IMR-90 (cell line): ENCODE measurements around the gene CLDN22. TPM values are rescaled to one million over a fixed set of nuclear protein-coding genes. Genes with fewer than 3 reads are reported as not detected.

Experiments used
- ATAC-seq: fragments of 200-7000 bp; cut with Tn5 transposase; 2 replicates; pipeline ENCODE4 v1.9.1; 2020; ENCODE audit warnings: low read depth, mild to moderate bottlenecking, moderate library complexity
- BruUV-seq: library from RNA; stranded (reverse); fragments of 400-500 nt; replicated peaks from 2 replicates; lab custom pipeline; 2021; lab: Mats Ljungman, UMichigan
- CTCF ChIA-PET: fragments of 300-600 bp; formaldehyde crosslinking; extraction: SDS; loops from one replicate; lab custom pipeline; 2021; ENCODE audit warnings: antibody characterized with exemption; lab: Yijun Ruan, JAX
- POLR2A ChIA-PET: fragments of 300-600 bp; sonication (Branson Sonifier 250); formaldehyde crosslinking; loops from one replicate; lab custom pipeline; 2022; ENCODE audit warnings: antibody characterized with exemption; ENCODE audit not compliant: unreplicated experiment; lab: Charles Lee
- DNase-seq: peaks from one replicate; pipeline ENCODE4 v3.0.0; 2013
- H2AFZ ChIP-seq: replicated peaks from 2 replicates; pipeline ENCODE3; 2013; ENCODE audit warnings: low read length, mild to moderate bottlenecking; ENCODE audit not compliant: poor library complexity
- H2AK5ac ChIP-seq: 2 replicates; pipeline ENCODE4 v1.6.1; 2013; ENCODE audit warnings: low read depth, low read length, inconsistent platforms
- H2AK9ac ChIP-seq: replicated peaks from 2 replicates; pipeline ENCODE3; 2013; ENCODE audit warnings: mild to moderate bottlenecking, low read depth, low read length, moderate library complexity; ENCODE audit not compliant: poor library complexity
- H2BK120ac ChIP-seq: 2 replicates; pipeline ENCODE4 v1.6.1; 2013; ENCODE audit warnings: low read depth, low read length, inconsistent platforms
- H2BK15ac ChIP-seq: 3 replicates; pipeline ENCODE4 v1.6.1; 2013; ENCODE audit warnings: low read depth, low read length, inconsistent platforms
- H2BK20ac ChIP-seq: 2 replicates; pipeline ENCODE4 v1.6.1; 2013; ENCODE audit warnings: low read depth, mild to moderate bottlenecking, inconsistent platforms, low read length, moderate library complexity
- H2BK5ac ChIP-seq: 2 replicates; pipeline ENCODE4 v1.6.1; 2013; ENCODE audit warnings: mild to moderate bottlenecking, low read depth, low read length, inconsistent platforms; ENCODE audit not compliant: poor library complexity, severe bottlenecking
- H3K14ac ChIP-seq: replicated peaks from 2 replicates; pipeline ENCODE4 v1.6.1; 2013; ENCODE audit warnings: low read depth, low read length, inconsistent platforms
- H3K18ac ChIP-seq: 2 replicates; pipeline ENCODE4 v1.6.1; 2013; ENCODE audit warnings: low read depth, low read length, control low read depth
- H3K23ac ChIP-seq: 2 replicates; pipeline ENCODE4 v1.6.1; 2013; ENCODE audit warnings: low read depth, low read length, inconsistent platforms
- H3K27ac ChIP-seq: 2 replicates; pipeline ENCODE4 v1.5.1; 2013; ENCODE audit warnings: mild to moderate bottlenecking, control low read depth, low read length; ENCODE audit not compliant: insufficient read depth
- H3K27me3 ChIP-seq: 2 replicates; pipeline ENCODE4 v1.6.1; 2013; ENCODE audit warnings: low read length; ENCODE audit not compliant: control insufficient read depth, insufficient read depth
- H3K36me3 ChIP-seq: 2 replicates; pipeline ENCODE4 v1.6.1; 2013; ENCODE audit warnings: low read length, mixed read lengths; ENCODE audit not compliant: control insufficient read depth, insufficient read depth
- H3K4ac ChIP-seq: 2 replicates; pipeline ENCODE4 v1.6.1; 2013; ENCODE audit warnings: low read depth, low read length, inconsistent platforms
- H3K4me1 ChIP-seq: 2 replicates; pipeline ENCODE4 v1.6.1; 2013; ENCODE audit warnings: low read length, mixed read lengths; ENCODE audit not compliant: control insufficient read depth, insufficient read depth
- H3K4me2 ChIP-seq: 2 replicates; pipeline ENCODE4 v1.6.1; 2013; ENCODE audit warnings: low read depth, mild to moderate bottlenecking, control low read depth, low read length, moderate library complexity
- H3K4me3 ChIP-seq: 2 replicates; pipeline ENCODE4 v1.5.1; 2013; ENCODE audit warnings: low read depth, mild to moderate bottlenecking, control low read depth, low read length, moderate library complexity; ENCODE audit not compliant: insufficient read depth
- H3K56ac ChIP-seq: 2 replicates; pipeline ENCODE4 v1.6.1; 2013; ENCODE audit warnings: low read length, inconsistent platforms; ENCODE audit not compliant: insufficient read depth; ENCODE audit errors: extremely low read depth
- H3K79me1 ChIP-seq, 2 experiments: 2 replicates each; pipeline ENCODE4 v1.6.1; 2013; ENCODE audit warnings: low read length in 2 of 2, inconsistent platforms in 1 of 2, low read depth in 1 of 2
- H3K9ac ChIP-seq: 2 replicates; pipeline ENCODE4 v1.6.1; 2013; ENCODE audit warnings: low read depth, low read length, control low read depth
- H3K9me1 ChIP-seq: 2 replicates; pipeline ENCODE4 v1.6.1; 2013; ENCODE audit warnings: low read length, inconsistent platforms; ENCODE audit not compliant: insufficient read depth
- H3K9me3 ChIP-seq: 2 replicates; pipeline ENCODE4 v1.6.1; 2013; ENCODE audit warnings: low read length; ENCODE audit not compliant: control insufficient read depth, insufficient read depth
- H4K20me1 ChIP-seq: 2 replicates; pipeline ENCODE4 v1.6.1; 2013; ENCODE audit warnings: low read length, inconsistent platforms; ENCODE audit not compliant: insufficient read depth
- H4K5ac ChIP-seq: 2 replicates; pipeline ENCODE4 v1.6.1; 2013; ENCODE audit warnings: mild to moderate bottlenecking, low read depth, low read length, control low read depth
- H4K8ac ChIP-seq, 2 experiments: 2 replicates each; pipeline ENCODE4 v1.6.1; 2013; ENCODE audit warnings: low read depth in 2 of 2, low read length in 2 of 2, control low read depth in 1 of 2, inconsistent platforms in 1 of 2
- H4K91ac ChIP-seq: 2 replicates; pipeline ENCODE4 v1.6.1; 2013; ENCODE audit warnings: low read depth, low read length, inconsistent platforms; ENCODE audit not compliant: insufficient read depth
- BHLHE40 ChIP-seq: fragments of 150-350 bp; IDR thresholded peaks from 2 replicates; pipeline ENCODE4 v1.6.1; 2016; ENCODE audit warnings: mild to moderate bottlenecking, low read depth, low read length
- CEBPB ChIP-seq: IDR thresholded peaks from 2 replicates; pipeline ENCODE4 v1.6.1; 2012; ENCODE audit warnings: low read depth, low read length, improper control_type of control experiment
- CTCF ChIP-seq: conservative IDR thresholded peaks from 2 replicates; pipeline ENCODE4 v1.5.1; 2012; ENCODE audit warnings: mild to moderate bottlenecking, low read depth, low read length, improper control_type of control experiment
- FOS ChIP-seq: fragments of 150-350 bp; IDR thresholded peaks from 2 replicates; pipeline ENCODE4 v1.6.1; 2016; ENCODE audit warnings: low read depth, low read length
- MAZ ChIP-seq: IDR thresholded peaks from 2 replicates; pipeline ENCODE4 v1.6.1; 2012; ENCODE audit warnings: low read depth, mild to moderate bottlenecking, low read length, improper control_type of control experiment, moderate library complexity, borderline replicate concordance
- MXI1 ChIP-seq: IDR thresholded peaks from 2 replicates; pipeline ENCODE4 v1.6.1; 2012; ENCODE audit warnings: low read depth, mild to moderate bottlenecking, low read length, moderate library complexity, borderline replicate concordance
- NFE2L2 ChIP-seq: fragments of 150-350 bp; IDR thresholded peaks from 2 replicates; pipeline ENCODE4 v1.6.1; 2016; ENCODE audit warnings: low read depth, mild to moderate bottlenecking, low read length
- POLR2A ChIP-seq: IDR thresholded peaks from 2 replicates; pipeline ENCODE4 v1.6.1; 2012; ENCODE audit warnings: mild to moderate bottlenecking, low read depth, low read length
- RFX5 ChIP-seq: IDR thresholded peaks from 2 replicates; pipeline ENCODE4 v1.8.0; 2012; ENCODE audit warnings: low read depth, mild to moderate bottlenecking, low read length, moderate library complexity
- WGBS, 2 experiments: methylation state at CpG; one replicate each; pipeline versions ENCODE4 v1.1.5 to v1.1.7; 2013; ENCODE audit warnings: missing lambda C conversion rate in 2 of 2; ENCODE audit not compliant: insufficient read length in 1 of 2; ENCODE audit errors: extremely low coverage in 2 of 2; 5-methylcytosine and 5-hydroxymethylcytosine counted together
- dilution Hi-C: fragments of 300-500 bp; cut with HindIII; formaldehyde crosslinking; loops from one replicate; pipeline ENCODE4 v1.14.3; 2018; ENCODE audit warnings: low sequenced_read_pairs; ENCODE audit not compliant: unreplicated experiment
- in situ Hi-C: fragments of 300-500 bp; cut with MboI; formaldehyde crosslinking; loops from 3 replicates; pipeline ENCODE4 v1.14.3; 2019; ENCODE audit warnings: low sequenced_read_pairs, inconsistent platforms, mixed read lengths
- intact Hi-C: fragments of 100-400 bp; cut with micrococcal nuclease; formaldehyde crosslinking; loops from 2 replicates; pipeline ENCODE4 v1.10.0; 2022
- polyA plus RNA-seq, 3 experiments: library from polyadenylated mRNA; depleted of rRNA; stranded (reverse); fragments of >200 nt; gene quantifications; 2 replicates each; pipeline ENCODE4 v1.2.3, GENCODE V29; 2012; ENCODE audit warnings: low replicate concordance in 1 of 3
- total RNA-seq: library from RNA; depleted of rRNA; stranded (reverse); fragments of >200 nt; gene quantifications from 2 replicates; pipeline ENCODE4 v1.2.3, GENCODE V29; 2012
- TF ChIP-seq, protein P1 (sequence below): fragments of 150-350 bp; IDR thresholded peaks from 2 replicates; pipeline ENCODE4 v1.6.1; 2016; ENCODE audit warnings: low read depth, mild to moderate bottlenecking, low read length, moderate library complexity, borderline replicate concordance

CLDN22 gene
- total and polyA plus RNA-seq, 2 of the 4 experiments (the other 2 are of a cell fraction): not detected

DNA sequence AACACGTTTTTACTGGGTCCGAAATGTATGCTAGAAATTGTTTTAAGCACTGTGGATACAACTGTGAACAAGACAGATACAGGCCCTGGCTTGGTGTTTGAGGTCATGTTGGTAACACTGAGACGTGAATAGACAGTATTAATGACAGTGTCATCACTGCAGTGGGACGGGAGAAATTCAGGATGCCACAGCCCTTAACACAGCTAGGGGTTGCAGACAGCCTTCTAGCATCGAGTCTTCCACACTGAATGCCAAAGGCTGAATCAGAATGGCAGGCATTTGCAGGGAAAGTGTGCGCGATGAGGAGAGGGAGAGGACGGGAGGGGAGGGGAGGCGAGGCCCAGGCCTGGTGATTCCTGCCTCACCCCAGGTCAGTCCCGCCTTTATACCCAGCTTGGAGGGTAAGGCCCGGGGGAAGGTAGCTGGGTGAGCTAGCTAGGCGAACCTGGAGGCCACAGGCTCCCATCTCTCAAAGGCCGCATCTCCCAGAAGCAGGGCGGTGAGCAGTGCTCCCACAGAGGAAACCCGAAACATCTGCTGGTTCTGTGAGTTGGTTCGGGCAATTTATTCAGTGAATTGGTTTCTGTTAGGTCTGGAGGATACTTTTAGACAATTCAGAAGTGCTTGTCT, 46.2 kb upstream of the CLDN22 start:
- ATAC-seq (no peak), DNase-seq (no peak)
- WGBS, 2 experiments: 60% methylated on average over 2 of the region's 16 CpGs; no CpG with 5 or more reads in 1 of the 2 experiments
- no peaks in the 10 kb centered on the region; the same call in 1 of the 2 replicates for H3K27me3 ChIP-seq
- ChIA-PET POLR2A (no interaction called here), CTCF (no interaction called here)
- H3K4ac ChIP-seq: no peak overlapping the region
- no peak overlapping the region for H2BK120ac ChIP-seq
- no peak overlapping the region for H3K27ac ChIP-seq
- no peak overlapping the region for H2BK15ac ChIP-seq
- H4K5ac ChIP-seq: no peak overlapping the region
- H3K56ac ChIP-seq: no peak overlapping the region
- intact Hi-C loops: no loop called here
- H3K36me3 ChIP-seq: no peaks in the 10 kb centered on the region
- no peak overlapping the region for H2BK5ac ChIP-seq
- dilution Hi-C loops: no loop called here
- H3K23ac ChIP-seq: no peak overlapping the region
- peak overlapping the region; percentile 44 for H2AK9ac ChIP-seq
- H3K4me3 ChIP-seq: no peak overlapping the region
- BruUV-seq: no TSS peak
- H3K4me1 ChIP-seq: no peaks in the 10 kb centered on the region
- no peak overlapping the region for H3K4me2 ChIP-seq
- TF ChIP-seq NFE2L2 (no peak), MAZ (no peak), RFX5 (no peak), BHLHE40 (no peak), POLR2A (no peak), FOS (no peak), MXI1 (no peak), CTCF (no peak), CEBPB (no peak)
- TF ChIP-seq, protein P1, sequence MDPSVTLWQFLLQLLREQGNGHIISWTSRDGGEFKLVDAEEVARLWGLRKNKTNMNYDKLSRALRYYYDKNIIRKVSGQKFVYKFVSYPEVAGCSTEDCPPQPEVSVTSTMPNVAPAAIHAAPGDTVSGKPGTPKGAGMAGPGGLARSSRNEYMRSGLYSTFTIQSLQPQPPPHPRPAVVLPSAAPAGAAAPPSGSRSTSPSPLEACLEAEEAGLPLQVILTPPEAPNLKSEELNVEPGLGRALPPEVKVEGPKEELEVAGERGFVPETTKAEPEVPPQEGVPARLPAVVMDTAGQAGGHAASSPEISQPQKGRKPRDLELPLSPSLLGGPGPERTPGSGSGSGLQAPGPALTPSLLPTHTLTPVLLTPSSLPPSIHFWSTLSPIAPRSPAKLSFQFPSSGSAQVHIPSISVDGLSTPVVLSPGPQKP: no peak
- H2BK20ac ChIP-seq: no peak overlapping the region
- no peak overlapping the region for H3K18ac ChIP-seq
- peak overlapping the region; percentile 18 for H2AFZ ChIP-seq
- no peak overlapping the region for H2AK5ac ChIP-seq
- no peak overlapping the region for H3K14ac ChIP-seq
- in situ Hi-C loops: no loop called here
- no peak overlapping the region for H3K9ac ChIP-seq
- no peaks in the 10 kb centered on the region for H3K9me3 ChIP-seq
- no peak overlapping the region for H4K91ac ChIP-seq
- no peaks in the 10 kb centered on the region for H4K20me1 ChIP-seq
- no peaks in the 10 kb centered on the region for H3K79me1 ChIP-seq
- no peaks in the 10 kb centered on the region for H3K9me1 ChIP-seq
- no peak overlapping the region for H4K8ac ChIP-seq
